Activated CD4-positive, alpha-beta T cell treated with anti-CD3 and anti-CD28 coated beads, Interleukin-2, amount 50 U/mL, for 48 hours (primary cell): Measurements from ENCODE around the gene PADI4.

Source experiments
- DNase-seq, 2 experiments: peaks; one replicate each; pipeline ENCODE4 v3.0.0-alpha.2; 2020

Gene PADI4

GRCh38 chr1:17282836-17283235 lies 25.2 kb upstream of the PADI4 start:
- DNase-seq, result no peak

GRCh38 chr1:17286646-17287045 lies 21.4 kb upstream of the PADI4 start:
- no peak for DNase-seq

GRCh38 chr1:17287130-17287776 lies 20.7 kb upstream of the PADI4 start:
- DNase-seq, result no peak

- DNase-seq, result no peak
Observed at GRCh38 chr1:17289721-17290120, 18.3 kb upstream of the PADI4 start.

- DNase-seq, result no peak
Observed at GRCh38 chr1:17290553-17290952, 17.4 kb upstream of the PADI4 start.

GRCh38 chr1:17292299-17293160 lies 15.5 kb upstream of the PADI4 start:
- DNase-seq, result no peak

- DNase-seq, result no peak
Observed at GRCh38 chr1:17293681-17294425, 14.1 kb upstream of the PADI4 start.

- no peak for DNase-seq
Observed at GRCh38 chr1:17295292-17295691, 12.7 kb upstream of the PADI4 start.

GRCh38 chr1:17296086-17296485 lies 11.9 kb upstream of the PADI4 start:
- DNase-seq, result no peak

GRCh38 chr1:17297991-17298390 lies 10.0 kb upstream of the PADI4 start:
- no peak for DNase-seq

- no peak for DNase-seq
Observed at GRCh38 chr1:17301767-17302166, 6.2 kb upstream of the PADI4 start.

GRCh38 chr1:17304151-17304825 lies 3.7 kb upstream of the PADI4 start:
- DNase-seq, result no peak

GRCh38 chr1:17304826-17305175 lies 3.2 kb upstream of the PADI4 start:
- no peak for DNase-seq

GRCh38 chr1:17305576-17306095 lies 2.4 kb upstream of the PADI4 start:
- no peak for DNase-seq

GRCh38 chr1:17306407-17306806 lies 1.6 kb upstream of the PADI4 start:
- DNase-seq, result no peak

- DNase-seq, result no peak
Observed at GRCh38 chr1:17306921-17307320, 1.1 kb upstream of the PADI4 start.

GRCh38 chr1:17307329-17307728 lies 668 bp upstream of the PADI4 start:
- no peak for DNase-seq

GRCh38 chr1:17308593-17308992 lies 596 bp downstream of the PADI4 start:
- DNase-seq, result no peak

- no peak for DNase-seq
Observed at GRCh38 chr1:17309426-17310067, 1.6 kb downstream of the PADI4 start.

- no peak for DNase-seq
Observed at GRCh38 chr1:17310068-17310640, 2.2 kb downstream of the PADI4 start.

GRCh38 chr1:17313530-17314309 lies 5.7 kb downstream of the PADI4 start:
- no peak for DNase-seq
